ENCODE results near the gene GPHN.

- TF ChIP-seq EZH2 (IDR thresholded peaks at IDR 0.05) (no peak), POLR2AphosphoS5 (IDR thresholded peaks at IDR 0.05; ENCODE audit: borderline replicate concordance, low read depth, low read length) (no peak)
These were observed 563.6 kb downstream of the GPHN start for GRCh38 chr14:67071506-67071905.
